HG02623 (cell line): Measurements from ENCODE around the gene ANKRD65.
"Not testable (repeated sequence)": the region's sequence is repeated elsewhere in the genome, so short reads cannot be mapped to it uniquely, and the experiment has no call there.

Experiments used
- ATAC-seq: cut with Tn5 transposase; IDR thresholded peaks from one replicate; pipeline ENCODE4 v1.9.1; 2021; ENCODE audit warnings: moderate library complexity; ENCODE audit not compliant: unreplicated experiment

Gene ANKRD65

GRCh38 chr1:1430992-1431844, 10.1 kb upstream of the ANKRD65 start:
- no peak for ATAC-seq

DNA sequence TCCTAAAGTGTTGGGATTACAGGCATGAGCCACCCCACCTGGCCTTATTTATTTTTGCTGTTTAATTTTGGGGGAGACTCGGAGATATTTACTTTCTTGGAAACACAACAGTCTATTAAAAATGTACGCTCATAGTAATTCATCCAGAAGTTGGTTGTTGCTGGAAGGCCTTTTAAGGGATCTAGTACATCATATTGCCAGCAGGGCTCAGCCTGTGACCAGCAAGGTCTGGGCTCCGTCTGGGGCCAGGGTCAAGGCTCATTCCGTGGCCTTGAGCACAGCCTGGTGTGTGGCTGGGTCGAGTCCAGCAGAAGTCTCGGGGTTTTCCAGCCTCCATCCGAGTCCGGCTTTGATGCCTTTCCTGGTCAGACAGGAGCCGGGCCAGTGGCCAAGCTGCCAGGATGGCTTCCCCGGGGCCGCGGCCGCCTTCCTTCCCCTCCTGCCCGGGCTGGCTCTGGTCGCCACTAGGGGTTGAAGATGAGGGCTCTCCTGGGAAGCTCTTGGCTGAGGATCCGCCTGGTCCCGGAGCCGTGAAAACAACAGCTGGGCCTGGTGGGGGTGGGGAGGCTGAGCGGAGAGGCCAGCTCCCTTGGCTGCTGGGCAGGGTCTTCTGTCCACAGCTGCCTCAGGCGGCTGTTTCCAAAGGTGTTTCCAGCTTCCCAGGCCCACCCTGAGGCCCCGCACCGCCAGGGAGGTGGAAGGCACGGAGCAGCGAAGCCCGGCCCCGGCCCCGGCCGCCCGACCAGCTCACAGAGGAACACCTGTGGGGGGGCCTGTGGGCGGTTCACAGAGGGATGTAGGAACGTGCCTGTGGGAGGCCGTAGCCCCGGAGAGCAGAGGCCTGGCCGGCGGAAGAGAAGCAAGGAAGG, 9.3 kb upstream of the ANKRD65 start:
- ATAC-seq = no peak

DNA sequence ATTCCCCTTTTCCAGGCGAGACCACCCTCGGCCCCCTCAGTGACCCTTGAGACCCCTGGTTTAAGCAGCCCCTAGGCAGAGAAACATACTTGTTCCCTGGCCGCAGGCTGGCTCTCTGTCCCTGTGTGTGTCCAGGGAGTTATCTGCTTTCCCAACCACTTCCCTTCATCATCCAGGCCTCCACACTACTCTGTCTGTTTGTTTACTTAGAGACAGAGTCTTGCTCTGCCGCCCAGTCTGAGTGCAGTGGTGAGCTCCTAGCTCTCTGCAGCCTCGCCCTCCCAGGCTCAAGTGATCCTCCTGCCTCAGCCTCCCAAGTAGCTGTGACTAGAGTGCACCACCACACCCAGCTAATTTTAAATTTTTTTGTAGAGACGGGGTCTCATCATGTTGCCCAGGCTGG, 8.6 kb upstream of the ANKRD65 start:
- no peak for ATAC-seq

- not testable (repeated sequence) for ATAC-seq
Observed at GRCh38 chr1:1428967-1429366, 7.9 kb upstream of the ANKRD65 start.

- ATAC-seq = no peak
Observed at GRCh38 chr1:1428174-1428573, 7.1 kb upstream of the ANKRD65 start.

DNA sequence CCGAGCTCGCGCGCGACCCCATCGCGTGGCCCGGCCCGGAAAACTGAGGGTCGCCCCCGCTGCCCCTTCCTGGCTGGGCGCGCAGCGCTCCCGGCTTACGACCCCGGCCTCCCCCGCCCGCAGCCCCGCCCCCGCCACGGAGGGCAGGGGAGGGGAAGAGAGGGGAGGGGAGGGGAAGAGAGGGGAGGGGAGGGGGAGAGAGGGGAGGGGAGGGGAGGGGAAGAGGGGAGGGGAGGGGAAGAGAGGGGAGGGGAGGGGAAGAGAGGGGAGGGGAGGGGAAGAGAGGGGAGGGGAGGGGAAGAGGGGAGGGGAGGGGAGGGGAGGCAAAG, 6.7 kb upstream of the ANKRD65 start:
- no peak for ATAC-seq

- no peak for ATAC-seq
Observed at GRCh38 chr1:1427106-1427819, 6.2 kb upstream of the ANKRD65 start.

DNA sequence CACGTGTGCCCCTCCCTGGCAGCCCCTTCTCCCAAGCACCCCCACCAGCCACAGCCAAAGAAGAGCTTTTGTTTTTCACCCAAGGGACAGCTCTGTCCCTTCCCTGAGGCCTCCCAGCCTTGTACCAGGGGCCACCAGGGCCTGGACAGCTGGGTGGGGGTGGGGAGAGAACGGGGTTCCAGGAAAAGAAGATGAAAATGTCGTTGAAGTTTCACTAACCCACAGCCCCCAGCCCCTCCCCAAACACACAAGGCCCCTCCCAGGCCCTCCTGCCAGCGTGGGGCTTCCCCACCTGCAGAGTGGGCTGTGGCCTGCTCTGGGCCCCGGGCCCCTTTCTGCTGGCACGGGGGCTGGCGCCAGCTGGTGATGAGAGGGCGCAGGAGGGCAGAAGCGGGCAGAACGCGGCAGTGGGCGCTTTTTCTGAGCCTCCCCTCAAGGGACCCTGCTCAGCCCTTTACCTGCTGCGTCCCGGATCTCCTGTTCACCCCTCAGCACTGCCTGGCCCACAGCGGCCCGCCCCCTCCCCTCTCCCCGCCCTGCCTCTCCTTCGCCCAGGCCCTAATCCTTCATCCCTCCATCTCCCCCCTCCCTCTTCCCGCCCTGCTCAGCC, 5.5 kb upstream of the ANKRD65 start:
- ATAC-seq = no peak

GRCh38 chr1:1425753-1426495, 4.8 kb upstream of the ANKRD65 start:
- no peak for ATAC-seq

DNA sequence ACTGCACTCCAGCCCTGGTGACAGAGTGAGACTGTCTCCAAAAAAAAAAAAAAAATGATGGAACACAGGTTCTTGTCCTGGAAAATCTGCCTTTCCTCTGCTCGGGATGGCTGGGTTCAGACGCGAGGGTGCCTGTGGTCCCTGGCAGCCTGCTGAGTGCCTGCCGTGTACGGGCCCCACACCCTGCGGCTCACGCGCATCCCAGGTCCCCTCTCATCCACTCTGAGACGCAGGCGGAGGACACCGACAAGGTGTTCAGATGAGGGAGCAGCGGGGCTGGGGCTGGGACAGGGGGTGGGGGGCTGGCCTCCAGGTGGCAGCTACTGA, 4.3 kb upstream of the ANKRD65 start:
- ATAC-seq = no peak

- no peak for ATAC-seq
Observed at GRCh38 chr1:1424707-1425106, 3.6 kb upstream of the ANKRD65 start.

- ATAC-seq = no peak
Observed at GRCh38 chr1:1423245-1423597, 2.1 kb upstream of the ANKRD65 start.

- ATAC-seq = no peak
Observed at GRCh38 chr1:1422465-1423244, 1.6 kb upstream of the ANKRD65 start.

DNA sequence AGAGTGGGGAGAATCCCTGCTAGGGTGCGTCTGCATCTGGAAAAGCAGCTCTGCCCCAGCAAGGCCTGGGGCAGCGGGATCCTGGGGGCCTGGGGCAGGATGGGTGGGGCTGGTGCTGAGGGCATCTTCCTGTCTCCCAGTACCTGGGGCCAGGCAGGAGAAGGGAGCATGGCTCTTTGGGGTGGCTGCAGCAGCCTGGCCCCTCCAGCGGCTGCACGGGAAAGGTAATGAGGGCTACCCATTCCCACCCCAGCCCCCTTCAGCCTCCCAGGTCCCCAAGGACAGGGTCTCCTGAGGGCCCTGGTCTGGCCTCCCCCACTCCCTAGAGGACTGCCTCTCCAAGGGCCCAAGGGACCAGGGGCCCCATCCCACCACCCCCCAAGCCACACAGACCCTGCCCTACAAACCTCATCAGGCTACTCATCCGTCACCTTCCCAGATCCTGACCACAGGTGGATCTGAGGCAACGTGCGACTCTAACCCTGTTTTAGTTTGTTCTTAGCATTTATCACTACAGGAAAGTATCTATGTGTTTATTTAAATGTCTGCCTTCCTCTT, 910 bp upstream of the ANKRD65 start:
- no peak for ATAC-seq

- ATAC-seq = no peak
Observed at GRCh38 chr1:1420654-1421141, 378 bp downstream of the ANKRD65 start.

DNA sequence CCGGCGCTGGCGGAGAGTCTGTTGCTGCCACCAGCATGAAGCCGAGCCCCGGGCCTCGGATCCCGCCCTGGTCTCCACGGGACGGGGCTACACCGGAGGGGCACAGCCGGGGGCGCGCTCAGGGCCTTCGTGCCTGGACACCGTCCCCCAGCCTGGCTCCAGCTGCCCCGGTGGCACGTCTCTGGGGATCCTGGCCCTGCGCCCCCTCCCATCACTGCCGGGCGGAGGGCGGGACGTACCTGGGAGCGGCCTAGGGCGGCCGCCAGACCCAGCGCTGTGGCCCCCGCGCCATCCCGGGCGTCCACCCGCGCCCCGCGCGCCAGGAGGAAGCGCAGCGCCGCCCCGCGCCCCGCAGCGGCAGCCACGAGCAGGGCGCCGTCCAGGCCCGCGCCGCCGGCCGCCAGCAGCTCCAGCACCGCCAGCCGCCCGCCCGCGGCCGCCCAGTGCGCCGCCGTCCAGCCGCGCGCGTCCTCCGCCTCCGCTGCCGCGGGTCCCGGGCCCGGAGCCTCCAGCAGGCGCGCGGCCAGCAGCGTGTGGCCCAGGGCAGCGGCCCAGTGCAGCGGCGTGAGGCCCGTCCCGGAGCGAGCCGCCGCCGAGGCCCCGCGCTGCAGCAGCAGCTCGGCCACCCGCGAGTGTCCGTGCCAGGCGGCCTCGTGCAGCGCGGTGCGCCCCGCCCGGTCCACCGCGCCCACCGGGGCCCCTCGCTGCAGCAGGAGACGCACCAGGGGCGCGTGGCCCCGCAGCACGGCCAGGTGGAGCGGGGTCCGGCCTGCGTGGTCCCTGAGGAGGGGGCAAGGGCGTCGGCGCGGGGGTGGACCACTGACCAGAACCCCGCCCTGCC, 1.0 kb downstream of the ANKRD65 start:
- ATAC-seq = no peak

DNA sequence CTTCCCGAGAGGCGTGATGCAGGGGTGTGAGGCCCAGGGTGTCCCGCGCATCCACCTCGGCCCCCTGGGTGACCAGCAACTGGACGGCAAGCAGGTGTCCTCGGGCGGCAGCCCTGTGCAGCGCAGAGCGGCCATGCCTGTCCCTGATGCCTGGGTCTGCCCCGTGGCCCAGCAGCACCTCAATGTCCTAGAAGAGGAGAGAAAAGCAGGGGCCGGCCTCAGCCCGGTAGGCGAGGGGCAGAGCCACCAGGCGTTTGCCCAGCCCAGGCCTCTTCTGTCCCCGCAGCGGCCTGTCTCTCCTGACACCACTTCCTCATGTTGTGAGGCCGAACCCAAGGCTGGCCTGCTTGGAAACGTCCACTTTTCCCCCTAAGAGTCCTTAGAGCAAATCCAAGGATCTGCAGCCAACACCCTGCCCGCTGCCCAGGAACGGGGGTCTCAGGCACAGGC, 1.7 kb downstream of the ANKRD65 start:
- ATAC-seq = no peak
